Measurements from ENCODE around the gene FCN1. TPM values are rescaled to one million over a fixed set of nuclear protein-coding genes. Genes with fewer than 3 reads are reported as not detected.

FCN1 gene
- total RNA-seq, result not detected in 2 replicates

GRCh38 chr9:134917431-134918373, at the start of gene FCN1:
TSS of gene FCN1 (minus strand) at chr9:134917912. CDS start at chr9:134917871, 41 bp downstream.

GRCh38 chr9:134880484-134881312, 37.0 kb downstream of the FCN1 start, which contains the start of gene FCN2:
TSS of gene FCN2 (plus strand) at chr9:134880810. CDS start at chr9:134880822, 12 bp downstream.

Small RNA genes within 50 kb of the gene (small RNA-seq; reads per million reads assigned to genes)
- gene AL603650.1, result not detected

Other genes with a start within 250 kb of the FCN1 start
- gene FCN2, start 37.1 kb downstream of the FCN1 start, total RNA-seq, result 0.24 TPM in 1 of 2 replicates, not detected in the other
- gene OLFM1, start 169.8 kb upstream of the FCN1 start, total RNA-seq, result 0.85 and 1.5 TPM in 2 replicates